Calu3 (cell line): ENCODE data around the gene GNPTAB. TPM values are rescaled to one million over a fixed set of nuclear protein-coding genes. Genes with fewer than 3 reads are reported as not detected.

ENCODE experiments used
- BruUV-seq: library from RNA; stranded (reverse); fragments of 400-500 nt; replicated peaks from 2 replicates; lab custom pipeline; 2021; lab: Mats Ljungman, UMichigan
- CTCF ChIA-PET: fragments of 300-600 bp; sonication (Branson Sonifier 250); formaldehyde crosslinking; loops from one replicate; lab custom pipeline; 2022; ENCODE audit warnings: antibody characterized with exemption; lab: Charles Lee
- DNase-seq: peaks from one replicate; pipeline ENCODE4 v3.0.0; 2022
- H3K27ac Mint-ChIP-seq: one replicate; pipeline ENCODE4 v1.8.0; 2022; ENCODE audit warnings: mixed read lengths; ENCODE audit not compliant: unreplicated experiment
- H3K27me3 Mint-ChIP-seq: one replicate; pipeline ENCODE4 v1.8.0; 2022; ENCODE audit warnings: mixed read lengths; ENCODE audit not compliant: unreplicated experiment
- H3K36me3 Mint-ChIP-seq: one replicate; pipeline ENCODE4 v1.8.0; 2022; ENCODE audit warnings: mild to moderate bottlenecking, moderate library complexity, mixed read lengths; ENCODE audit not compliant: insufficient read depth, unreplicated experiment
- H3K4me1 Mint-ChIP-seq: one replicate; pipeline ENCODE4 v1.8.0; 2022; ENCODE audit warnings: mild to moderate bottlenecking, low read depth, mixed read lengths; ENCODE audit not compliant: unreplicated experiment
- H3K4me3 Mint-ChIP-seq: one replicate; pipeline ENCODE4 v1.8.0; 2022; ENCODE audit warnings: mild to moderate bottlenecking, low read depth, moderate library complexity, mixed read lengths; ENCODE audit not compliant: unreplicated experiment
- H3K9me3 Mint-ChIP-seq: one replicate; pipeline ENCODE4 v1.8.0; 2022; ENCODE audit warnings: low read depth, mixed read lengths; ENCODE audit not compliant: unreplicated experiment
- intact Hi-C: fragments of 100-400 bp; cut with micrococcal nuclease; formaldehyde crosslinking; loops from one replicate; pipeline ENCODE4 v1.10.0; 2022; ENCODE audit not compliant: unreplicated experiment
- total RNA-seq: library from RNA; stranded (reverse); gene quantifications from 2 replicates; pipeline ENCODE4 v1.2.3, GENCODE V29; 2022
- TF ChIP-seq, protein P1 (sequence below): fragments of 200-600 bp; IDR thresholded peaks from one replicate; pipeline ENCODE4 v1.8.0; 2022; ENCODE audit warnings: antibody characterized with exemption; ENCODE audit not compliant: unreplicated experiment

The GNPTAB gene
- total RNA-seq, 1 experiment from 2014 or later: 36.0 TPM

DNA sequence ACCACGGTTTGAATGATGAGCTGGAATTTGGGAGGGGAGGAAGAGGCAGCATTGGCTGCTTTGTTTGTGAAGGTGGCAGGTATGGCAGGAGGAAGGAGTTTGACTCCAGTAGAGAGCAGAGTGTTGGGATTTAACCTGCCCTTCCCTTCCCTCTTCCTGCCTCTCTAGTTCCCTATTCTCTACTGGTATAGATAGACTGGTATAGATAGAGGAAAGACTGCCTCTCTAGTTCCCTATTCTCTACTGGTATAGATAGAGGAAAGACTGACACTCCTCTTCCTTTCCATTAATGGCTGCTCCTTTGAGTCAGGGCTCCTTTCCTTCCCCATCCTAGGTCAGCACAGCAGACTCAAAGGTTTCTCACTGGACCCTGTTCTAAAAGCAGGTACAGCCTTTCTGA, 83.1 kb downstream of the GNPTAB start:
- no peaks in the 10 kb centered on the region for H3K4me1 Mint-ChIP-seq
- CTCF ChIA-PET: no interaction called here
- H3K4me3 Mint-ChIP-seq: no peak overlapping the region
- no TSS peak for BruUV-seq
- DNase-seq: no peak
- no peak overlapping the region for H3K27ac Mint-ChIP-seq
- H3K9me3 Mint-ChIP-seq: no peaks in the 10 kb centered on the region
- H3K27me3 Mint-ChIP-seq: no peaks in the 10 kb centered on the region
- H3K36me3 Mint-ChIP-seq: peaks cover 20% of the 10 kb centered on the region
- intact Hi-C loops: no loop called here
- TF ChIP-seq, protein P1, sequence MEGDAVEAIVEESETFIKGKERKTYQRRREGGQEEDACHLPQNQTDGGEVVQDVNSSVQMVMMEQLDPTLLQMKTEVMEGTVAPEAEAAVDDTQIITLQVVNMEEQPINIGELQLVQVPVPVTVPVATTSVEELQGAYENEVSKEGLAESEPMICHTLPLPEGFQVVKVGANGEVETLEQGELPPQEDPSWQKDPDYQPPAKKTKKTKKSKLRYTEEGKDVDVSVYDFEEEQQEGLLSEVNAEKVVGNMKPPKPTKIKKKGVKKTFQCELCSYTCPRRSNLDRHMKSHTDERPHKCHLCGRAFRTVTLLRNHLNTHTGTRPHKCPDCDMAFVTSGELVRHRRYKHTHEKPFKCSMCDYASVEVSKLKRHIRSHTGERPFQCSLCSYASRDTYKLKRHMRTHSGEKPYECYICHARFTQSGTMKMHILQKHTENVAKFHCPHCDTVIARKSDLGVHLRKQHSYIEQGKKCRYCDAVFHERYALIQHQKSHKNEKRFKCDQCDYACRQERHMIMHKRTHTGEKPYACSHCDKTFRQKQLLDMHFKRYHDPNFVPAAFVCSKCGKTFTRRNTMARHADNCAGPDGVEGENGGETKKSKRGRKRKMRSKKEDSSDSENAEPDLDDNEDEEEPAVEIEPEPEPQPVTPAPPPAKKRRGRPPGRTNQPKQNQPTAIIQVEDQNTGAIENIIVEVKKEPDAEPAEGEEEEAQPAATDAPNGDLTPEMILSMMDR: no peak

DNA sequence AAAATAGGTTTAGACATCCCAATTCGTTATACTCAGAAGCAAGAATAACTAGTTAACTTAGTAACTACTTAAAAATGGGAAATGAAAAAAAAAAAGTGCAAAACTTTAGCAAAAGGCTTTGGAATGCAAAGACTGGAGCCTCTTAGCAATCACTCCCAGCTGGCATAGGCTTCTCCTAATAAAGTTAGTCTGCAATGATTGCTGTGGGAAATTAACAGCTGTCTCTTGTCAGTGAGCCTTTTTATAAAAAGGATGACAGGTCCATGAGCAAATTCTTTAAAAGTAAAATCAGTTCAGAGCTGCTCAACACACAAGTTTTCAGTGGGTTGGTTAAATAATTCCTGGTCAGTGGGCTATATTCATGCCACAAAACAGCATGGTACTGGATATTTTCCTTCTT, 84.1 kb downstream of the GNPTAB start:
- H3K4me3 Mint-ChIP-seq: no peak overlapping the region
- H3K27ac Mint-ChIP-seq: no peak overlapping the region
- no peaks in the 10 kb centered on the region for H3K9me3 Mint-ChIP-seq
- peaks cover 17% of the 10 kb centered on the region for H3K36me3 Mint-ChIP-seq
- H3K27me3 Mint-ChIP-seq: no peaks in the 10 kb centered on the region
- DNase-seq: no peak
- BruUV-seq: no TSS peak
- H3K4me1 Mint-ChIP-seq: no peaks in the 10 kb centered on the region
- TF ChIP-seq, protein P1: no peak
- intact Hi-C loops: no loop called here
- CTCF ChIA-PET: no interaction called here

DNA sequence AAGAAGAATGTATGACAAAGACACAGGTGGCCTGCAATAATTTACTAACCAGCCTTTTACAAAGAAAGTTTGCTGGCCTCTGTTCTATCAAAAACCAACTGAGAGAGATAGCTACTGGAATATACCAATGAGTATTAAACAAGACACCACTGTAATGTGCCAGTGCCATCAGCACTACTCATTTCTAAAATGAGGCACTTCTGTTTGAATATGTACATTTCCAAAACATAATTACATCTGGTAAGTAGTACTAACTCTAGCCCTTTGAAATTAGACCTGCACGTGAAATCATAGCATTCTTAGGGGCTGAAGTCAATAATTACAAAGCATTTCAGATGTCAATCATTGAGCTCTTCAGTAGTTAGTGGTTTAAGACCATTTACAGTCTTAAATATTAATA, 84.6 kb downstream of the GNPTAB start:
- Mint-ChIP-seq H3K27me3 (no peaks in the 10 kb centered on the region), H3K36me3 (peaks cover 17% of the 10 kb centered on the region), H3K4me3 (no peak overlapping the region), H3K4me1 (no peaks in the 10 kb centered on the region), H3K27ac (no peak overlapping the region), H3K9me3 (no peaks in the 10 kb centered on the region)
- intact Hi-C loops: no loop called here
- TSS peak; percentile 48 for BruUV-seq
- no peak for DNase-seq
- CTCF ChIA-PET: interaction anchor here (0.5 kb wide), 1 partner anchor 71 kb away, joined by 3 read pairs; no protein-coding TSS in a partner anchor
- TF ChIP-seq, protein P1: no peak

DNA sequence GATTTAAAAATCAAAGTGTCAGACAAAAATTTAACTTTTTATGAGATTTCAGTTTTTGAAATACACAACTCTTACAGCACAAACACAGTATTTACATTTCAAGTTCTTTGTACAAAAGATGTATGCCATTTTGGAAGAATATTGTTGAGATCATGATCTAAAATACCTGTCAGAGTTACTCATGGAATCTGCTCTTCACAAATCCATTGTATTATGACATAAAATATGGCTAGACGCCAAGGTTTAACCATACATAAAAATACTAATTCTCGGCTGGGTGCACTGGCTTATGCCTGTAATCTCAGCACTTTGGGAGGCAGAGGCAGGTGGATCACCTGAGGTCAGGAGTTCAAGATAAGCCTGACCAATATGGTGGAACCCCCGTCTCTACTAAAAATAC, 85.3 kb downstream of the GNPTAB start:
- Mint-ChIP-seq H3K4me1 (no peaks in the 10 kb centered on the region), H3K27me3 (no peaks in the 10 kb centered on the region), H3K9me3 (no peaks in the 10 kb centered on the region), H3K27ac (no peak overlapping the region), H3K4me3 (no peak overlapping the region), H3K36me3 (peaks cover 17% of the 10 kb centered on the region)
- CTCF ChIA-PET: interaction anchor here (0.5 to 0.6 kb wide), 2 partner anchors 71 to 311 kb away, joined by 3 to 5 read pairs; no protein-coding TSS in a partner anchor
- BruUV-seq: no TSS peak
- DNase-seq: no peak
- intact Hi-C loops: no loop called here
- TF ChIP-seq, protein P1: no peak
